Left ventricle myocardium inferior (tissue), 1 donor: ENCODE data around the gene SPINK2. TPM values are rescaled to one million over a fixed set of nuclear protein-coding genes. Genes with fewer than 3 reads are reported as not detected.

Experiments used
- DNase-seq: peaks from one replicate; pipeline ENCODE4 v3.0.0-alpha.2; 2020
- H3K27ac ChIP-seq: fragments of 200-600 bp; replicated peaks from 2 replicates; pipeline ENCODE4 v1.8.0; 2021
- H3K27me3 ChIP-seq: fragments of 200-600 bp; 2 replicates; pipeline ENCODE4 v1.8.0; 2021; ENCODE audit warnings: low read depth
- H3K36me3 ChIP-seq: fragments of 200-600 bp; 2 replicates; pipeline ENCODE4 v1.8.0; 2021
- H3K4me1 ChIP-seq: fragments of 200-600 bp; 2 replicates; pipeline ENCODE4 v1.8.0; 2021
- H3K4me3 ChIP-seq: fragments of 200-600 bp; 2 replicates; pipeline ENCODE4 v1.8.0; 2021; ENCODE audit warnings: mild to moderate bottlenecking, moderate library complexity
- H3K9me3 ChIP-seq: fragments of 200-600 bp; replicated peaks from 2 replicates; pipeline ENCODE4 v1.8.0; 2021
- CTCF ChIP-seq: fragments of 200-600 bp; IDR thresholded peaks from 2 replicates; pipeline ENCODE4 v1.8.0; 2021; ENCODE audit warnings: antibody characterized with exemption, mild to moderate bottlenecking, borderline replicate concordance
- intact Hi-C: fragments of 100-400 bp; cut with micrococcal nuclease; formaldehyde crosslinking; loops from one replicate; pipeline ENCODE4 v1.11.0; 2022
- long read RNA-seq: library from polyadenylated mRNA; unstranded; transcript quantifications from one replicate; pipeline ENCODE4 v2.0.0, GENCODE V29; 2021
- total RNA-seq: library from RNA; stranded (reverse); fragmentation: NEBNext Ultra II Directional; extraction: Animal tissue kit (Norgen Biotek cat#: 25700); gene quantifications from one replicate; pipeline ENCODE4 v1.2.1, GENCODE V29; 2021
- donor health status: DM: no; HTN: yes; CAD: no; lungs with severe emphysema.

Gene SPINK2
- 0.80 TPM for total RNA-seq
- long read RNA-seq, partial matches to known transcripts, result 0 of 1 reads
- long read RNA-seq, other reads (novel, unspliced or antisense), result 0 of 1 reads

GRCh38 chr4:56821381-56822243 is at the start of gene SPINK2:
Gene SPINK2, minus strand, starts transcription at chr4:56821701. Its CDS starts 39 bp downstream, at chr4:56821662.
- H3K4me1 ChIP-seq, result peaks cover 8% of the 10 kb centered on the region
- no peaks in the 10 kb centered on the region for H3K9me3 ChIP-seq
- intact Hi-C loops, result no loop called here
- no peak within 1 kb of the TSS for H3K27ac ChIP-seq
- DNase-seq, result peak; percentile 26
- H3K4me3 ChIP-seq, result peak within 1 kb of the TSS; percentile 60
- peaks cover 41% of the 10 kb centered on the region for H3K27me3 ChIP-seq
- TF ChIP-seq CTCF, result no peak
- no peaks in the 10 kb centered on the region for H3K36me3 ChIP-seq

- no peaks in the 10 kb centered on the region for H3K9me3 ChIP-seq
- H3K36me3 ChIP-seq, result no peaks in the 10 kb centered on the region
- no peaks in the 10 kb centered on the region for H3K27me3 ChIP-seq
- intact Hi-C loops, result no loop called here
- H3K4me3 ChIP-seq, result no peak overlapping the region
- H3K27ac ChIP-seq, result no peak overlapping the region
- H3K4me1 ChIP-seq, result peaks cover 11% of the 10 kb centered on the region
- no peak for DNase-seq
- no peak for TF ChIP-seq CTCF
Observed at GRCh38 chr4:56870946-56871345, 49.4 kb upstream of the SPINK2 start.

GRCh38 chr4:56863441-56864139 is 42.1 kb upstream of the SPINK2 start:
- DNase-seq, result no peak
- TF ChIP-seq CTCF, result no peak
- intact Hi-C loops, result no loop called here
- Histone ChIP-seq H3K9me3 (no peaks in the 10 kb centered on the region), H3K4me1 (no peaks in the 10 kb centered on the region), H3K27me3 (no peaks in the 10 kb centered on the region), H3K36me3 (no peaks in the 10 kb centered on the region), H3K27ac (no peak overlapping the region), H3K4me3 (no peak overlapping the region)

DNA sequence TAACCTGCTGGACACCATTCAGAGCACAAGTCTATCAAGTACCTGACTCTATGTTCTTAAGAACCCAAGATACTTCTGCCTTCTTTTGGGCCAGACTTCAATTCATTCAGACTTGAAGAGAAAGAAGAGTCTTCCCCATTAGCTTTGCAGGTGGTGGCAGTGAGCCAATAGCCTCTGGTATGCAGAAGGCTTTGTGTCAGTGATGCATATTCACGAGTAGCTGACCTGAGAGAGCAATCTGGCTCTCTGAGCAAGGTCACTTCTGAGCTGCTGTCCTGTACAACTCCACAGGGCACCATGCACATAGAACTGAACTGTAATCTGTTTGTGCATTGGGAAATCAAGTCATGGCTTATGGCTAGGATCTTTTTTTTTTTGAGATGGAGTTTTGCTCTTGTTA is 39.9 kb upstream of the SPINK2 start:
- Histone ChIP-seq H3K27me3 (peaks cover 3% of the 10 kb centered on the region), H3K4me1 (no peaks in the 10 kb centered on the region), H3K36me3 (no peaks in the 10 kb centered on the region), H3K27ac (no peak overlapping the region), H3K4me3 (no peak overlapping the region), H3K9me3 (no peaks in the 10 kb centered on the region)
- intact Hi-C loops, result no loop called here
- DNase-seq, result no peak
- TF ChIP-seq CTCF, result no peak

DNA sequence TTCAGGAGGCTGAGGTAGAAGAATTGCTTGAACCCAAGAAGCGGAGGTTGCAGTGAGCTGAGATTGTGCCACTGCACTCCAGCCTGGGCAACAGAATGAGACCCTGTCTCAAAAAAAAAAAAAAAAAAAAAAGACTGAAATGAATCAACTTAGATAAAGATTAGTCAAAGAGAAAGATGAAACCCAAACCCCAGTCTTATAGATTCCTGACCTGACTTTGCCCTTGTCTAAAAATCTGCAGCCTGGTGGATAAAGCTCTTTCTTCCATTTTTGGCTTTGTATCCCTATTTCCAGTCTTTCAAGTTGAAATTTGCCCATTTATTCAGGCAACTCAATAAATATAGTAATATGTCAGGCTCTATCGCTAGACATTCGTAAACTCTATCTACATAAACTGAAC is 39.3 kb upstream of the SPINK2 start:
- no peak for TF ChIP-seq CTCF
- intact Hi-C loops, result no loop called here
- H3K4me1 ChIP-seq, result no peaks in the 10 kb centered on the region
- no peaks in the 10 kb centered on the region for H3K9me3 ChIP-seq
- no peak overlapping the region for H3K27ac ChIP-seq
- no peaks in the 10 kb centered on the region for H3K36me3 ChIP-seq
- H3K27me3 ChIP-seq, result peaks cover 3% of the 10 kb centered on the region
- H3K4me3 ChIP-seq, result no peak overlapping the region
- DNase-seq, result no peak
